CD4-positive, alpha-beta T cell (primary cell): ENCODE results near the gene ERP44. TPM values are rescaled to one million over a fixed set of nuclear protein-coding genes. Genes with fewer than 3 reads are reported as not detected.
"Not testable (repeated sequence)": the region's sequence is repeated elsewhere in the genome, so short reads cannot be mapped to it uniquely, and the experiment has no call there.

Source experiments
- ATAC-seq: fragments of 200-7000 bp; cut with Tn5 transposase; one replicate; pipeline ENCODE4 v1.10.0; 2022; ENCODE audit warnings: mild to moderate bottlenecking; ENCODE audit not compliant: poor library complexity
- CTCF ChIA-PET: fragments of 350-600 bp; sonication (Branson Sonifier 250); formaldehyde crosslinking; loops from one replicate; lab custom pipeline; 2021; ENCODE audit warnings: antibody characterized with exemption, inconsistent platforms; lab: Charles Lee
- POLR2A ChIA-PET: fragments of 350-600 bp; sonication (Branson Sonifier 250); formaldehyde crosslinking; loops from one replicate; lab custom pipeline; 2021; ENCODE audit warnings: antibody characterized with exemption, inconsistent platforms; lab: Charles Lee
- DNase-seq, 14 experiments: peaks; one replicate each; pipeline ENCODE4 v3.0.0-alpha.2; 2013 to 2020; ENCODE audit warnings: mixed read lengths in 2 of 14
- H3K27ac ChIP-seq, 2 donors: one replicate each; pipeline versions ENCODE4 v1.5.1 to v1.7.0; 2013; ENCODE audit warnings: low read length in 2 of 2, low read depth in 1 of 2, mild to moderate bottlenecking in 1 of 2
- H3K27me3 ChIP-seq, 2 experiments: 1 replicate in 1 of 2; 2 replicates in 1 of 2; pipeline versions ENCODE4 v1.6.1 to v1.7.0; 2013; ENCODE audit warnings: low read length in 2 of 2, control low read depth in 1 of 2, mild to moderate bottlenecking in 1 of 2, moderate library complexity in 1 of 2; ENCODE audit not compliant: insufficient read depth in 2 of 2, control insufficient read depth in 1 of 2
- H3K36me3 ChIP-seq: one replicate; pipeline ENCODE4 v1.6.1; 2013; ENCODE audit warnings: low read length, control low read depth; ENCODE audit not compliant: insufficient read depth
- H3K4me1 ChIP-seq: one replicate; pipeline ENCODE4 v1.6.1; 2013; ENCODE audit warnings: low read length, control low read depth; ENCODE audit not compliant: insufficient read depth
- H3K4me3 ChIP-seq: one replicate; pipeline ENCODE4 v1.5.1; 2013; ENCODE audit warnings: mild to moderate bottlenecking, low read length, moderate library complexity
- H3K9me3 ChIP-seq, 2 experiments: 1 replicate in 1 of 2; 2 replicates in 1 of 2; pipeline versions ENCODE4 v1.6.1 to v1.7.0; 2013; ENCODE audit warnings: low read length in 2 of 2, mild to moderate bottlenecking in 2 of 2, control low read depth in 1 of 2, moderate library complexity in 1 of 2; ENCODE audit not compliant: control insufficient read depth in 1 of 2, insufficient read depth in 1 of 2
- H3K27ac Mint-ChIP-seq: one replicate; pipeline ENCODE4 v1.8.0; 2020; ENCODE audit warnings: mixed read lengths
- H3K27me3 Mint-ChIP-seq: one replicate; pipeline ENCODE4 v1.8.0; 2021; ENCODE audit warnings: mixed read lengths
- H3K36me3 Mint-ChIP-seq: one replicate; pipeline ENCODE4 v1.8.0; 2021; ENCODE audit warnings: low read depth, mixed read lengths
- H3K4me1 Mint-ChIP-seq: one replicate; pipeline ENCODE4 v1.8.0; 2021; ENCODE audit warnings: low read depth, mixed read lengths
- H3K4me3 Mint-ChIP-seq: one replicate; pipeline ENCODE4 v1.8.0; 2020; ENCODE audit warnings: mild to moderate bottlenecking, mixed read lengths
- H3K9me3 Mint-ChIP-seq: one replicate; pipeline ENCODE4 v1.8.0; 2020; ENCODE audit warnings: mixed read lengths
- intact Hi-C, 2 experiments: fragments of 100-400 bp; cut with DNase I in 1 of 2; cut with micrococcal nuclease in 1 of 2; formaldehyde crosslinking; loops; one replicate each; pipeline versions ENCODE4 v1.15.1 to v1.9.0; 2023 to 2025; cut with DNase I, micrococcal nuclease
- total RNA-seq, 174 experiments: library from RNA in 2 of 174; stranded (reverse) in 2 of 174; gene quantifications; one replicate each; pipeline ENCODE4 v1.2.3 and lab custom pipeline; 2021 to 2026
- TF ChIP-seq, protein P1 (sequence below): fragments of 200-600 bp; IDR thresholded peaks from one replicate; pipeline ENCODE4 v1.8.0; 2022; ENCODE audit warnings: antibody characterized with exemption, mild to moderate bottlenecking

The ERP44 gene
- total RNA-seq, 2 experiments from 2014 or later, result 6.8 to 7.1 TPM

GRCh38 chr9:100066539-100066938 lies 32.3 kb downstream of the ERP44 start:
- POLR2A ChIA-PET, result no interaction called here
- Histone ChIP-seq H3K27ac (no peak overlapping the region), H3K27me3 (no peaks in the 10 kb centered on the region), H3K36me3 (no peaks in the 10 kb centered on the region), H3K4me3 (no peak overlapping the region), H3K9me3 (no peaks in the 10 kb centered on the region), H3K4me1 (no peaks in the 10 kb centered on the region)
- Mint-ChIP-seq H3K36me3 (peaks cover 14% of the 10 kb centered on the region), H3K9me3 (no peaks in the 10 kb centered on the region), H3K27ac (peak overlapping the region; percentile 9), H3K4me1 (peaks cover 43% of the 10 kb centered on the region), H3K4me3 (no peak overlapping the region), H3K27me3 (no peaks in the 10 kb centered on the region)
- TF ChIP-seq, protein P1, sequence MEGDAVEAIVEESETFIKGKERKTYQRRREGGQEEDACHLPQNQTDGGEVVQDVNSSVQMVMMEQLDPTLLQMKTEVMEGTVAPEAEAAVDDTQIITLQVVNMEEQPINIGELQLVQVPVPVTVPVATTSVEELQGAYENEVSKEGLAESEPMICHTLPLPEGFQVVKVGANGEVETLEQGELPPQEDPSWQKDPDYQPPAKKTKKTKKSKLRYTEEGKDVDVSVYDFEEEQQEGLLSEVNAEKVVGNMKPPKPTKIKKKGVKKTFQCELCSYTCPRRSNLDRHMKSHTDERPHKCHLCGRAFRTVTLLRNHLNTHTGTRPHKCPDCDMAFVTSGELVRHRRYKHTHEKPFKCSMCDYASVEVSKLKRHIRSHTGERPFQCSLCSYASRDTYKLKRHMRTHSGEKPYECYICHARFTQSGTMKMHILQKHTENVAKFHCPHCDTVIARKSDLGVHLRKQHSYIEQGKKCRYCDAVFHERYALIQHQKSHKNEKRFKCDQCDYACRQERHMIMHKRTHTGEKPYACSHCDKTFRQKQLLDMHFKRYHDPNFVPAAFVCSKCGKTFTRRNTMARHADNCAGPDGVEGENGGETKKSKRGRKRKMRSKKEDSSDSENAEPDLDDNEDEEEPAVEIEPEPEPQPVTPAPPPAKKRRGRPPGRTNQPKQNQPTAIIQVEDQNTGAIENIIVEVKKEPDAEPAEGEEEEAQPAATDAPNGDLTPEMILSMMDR, result no peak
- intact Hi-C loops, result no loop called here
- CTCF ChIA-PET, result no interaction called here
- DNase-seq, result no peak
- no peak for ATAC-seq

DNA sequence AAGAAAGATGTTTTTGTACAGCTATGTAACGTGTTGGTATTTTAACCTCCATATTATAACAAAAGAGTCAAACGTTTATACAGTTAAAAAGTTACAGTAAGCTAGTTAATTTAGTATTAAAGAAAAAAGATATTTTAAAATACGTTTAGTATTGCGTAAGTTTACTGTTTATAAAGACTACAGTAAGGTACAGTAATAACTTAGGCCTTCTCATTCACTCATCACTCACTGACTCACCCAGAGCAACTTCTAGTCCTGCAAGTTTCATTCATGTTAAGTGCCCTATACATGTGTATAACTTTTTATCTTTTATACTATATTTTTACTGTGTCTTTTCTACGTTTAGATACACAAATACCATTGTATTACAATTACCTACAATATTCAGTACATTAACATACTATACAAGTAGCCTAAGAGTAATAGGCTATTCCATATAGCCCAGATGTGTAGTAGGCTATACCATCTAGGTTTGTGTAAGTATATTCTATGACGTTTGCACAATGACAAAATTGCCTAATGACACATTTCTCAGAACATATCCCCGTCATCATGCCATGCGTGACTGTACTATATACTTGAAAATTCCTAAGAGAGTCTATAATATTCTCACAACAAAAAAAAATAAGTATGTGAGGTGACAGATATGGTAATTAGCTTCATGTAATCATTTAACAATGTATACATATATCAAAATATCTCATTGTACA lies 33.8 kb downstream of the ERP44 start:
- intact Hi-C loops, result no loop called here
- Mint-ChIP-seq H3K27me3 (no peaks in the 10 kb centered on the region), H3K27ac (no peak overlapping the region), H3K4me3 (no peak overlapping the region), H3K36me3 (peaks cover 12% of the 10 kb centered on the region), H3K4me1 (peaks cover 37% of the 10 kb centered on the region), H3K9me3 (no peaks in the 10 kb centered on the region)
- Histone ChIP-seq H3K9me3 (no peaks in the 10 kb centered on the region), H3K4me1 (no peaks in the 10 kb centered on the region), H3K4me3 (no peak overlapping the region), H3K27ac (no peak overlapping the region), H3K27me3 (no peaks in the 10 kb centered on the region), H3K36me3 (no peaks in the 10 kb centered on the region)
- TF ChIP-seq, protein P1, result no peak
- ATAC-seq, result no peak
- POLR2A ChIA-PET, result interaction anchor here (0.6 kb wide), 1 partner anchor 1054 kb away, joined by 4 read pairs; no protein-coding TSS in a partner anchor
- CTCF ChIA-PET, result no interaction called here
- DNase-seq, result no peak

GRCh38 chr9:100063185-100063584 lies 35.6 kb downstream of the ERP44 start:
- intact Hi-C loops, result no loop called here
- H3K9me3 ChIP-seq, result no peaks in the 10 kb centered on the region
- H3K9me3 Mint-ChIP-seq, result no peaks in the 10 kb centered on the region
- no peak overlapping the region for H3K27ac Mint-ChIP-seq
- H3K4me3 ChIP-seq, result no peak overlapping the region
- no peak for DNase-seq
- CTCF ChIA-PET, result interaction anchor here (1.1 kb wide), 1 partner anchor 9 kb away, joined by 4 read pairs; no protein-coding TSS in a partner anchor
- H3K27me3 ChIP-seq, result no peaks in the 10 kb centered on the region
- H3K4me1 ChIP-seq, result no peaks in the 10 kb centered on the region
- no peak overlapping the region for H3K27ac ChIP-seq
- H3K4me1 Mint-ChIP-seq, result peaks cover 37% of the 10 kb centered on the region
- peaks cover 11% of the 10 kb centered on the region for H3K36me3 ChIP-seq
- no peak for ATAC-seq
- peaks cover 28% of the 10 kb centered on the region for H3K36me3 Mint-ChIP-seq
- no peak overlapping the region for H3K4me3 Mint-ChIP-seq
- POLR2A ChIA-PET, result interaction anchor here (0.6 kb wide), 1 partner anchor 17 kb away, joined by 3 read pairs; no protein-coding TSS in a partner anchor
- no peaks in the 10 kb centered on the region for H3K27me3 Mint-ChIP-seq
- TF ChIP-seq, protein P1, result no peak

DNA sequence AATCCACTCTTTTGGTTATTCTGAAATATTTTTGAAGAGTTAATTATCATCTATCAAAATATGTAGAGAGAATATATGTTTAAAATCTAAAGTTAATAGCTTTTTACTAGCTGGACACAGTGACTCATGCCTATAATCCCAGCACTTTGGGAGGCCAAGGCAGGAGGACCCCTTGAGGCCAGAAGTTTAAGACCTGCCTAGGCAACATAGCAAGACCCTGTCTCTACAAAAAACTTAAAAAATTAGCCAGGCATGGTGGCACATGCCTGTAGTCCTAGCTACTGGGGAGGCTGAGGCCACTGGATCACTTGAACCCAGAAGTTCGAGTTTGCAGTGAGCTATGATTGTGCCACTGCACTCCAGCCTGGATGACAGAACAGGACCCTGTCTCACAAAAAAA lies 36.1 kb downstream of the ERP44 start:
- peaks cover 16% of the 10 kb centered on the region for H3K36me3 ChIP-seq
- H3K4me1 ChIP-seq, H3K4me3 ChIP-seq, DNase-seq, H3K27me3 ChIP-seq, H3K4me3 Mint-ChIP-seq, H3K9me3 ChIP-seq, H3K27me3 Mint-ChIP-seq, H3K27ac ChIP-seq, H3K27ac Mint-ChIP-seq, intact Hi-C loops, ATAC-seq, H3K9me3 Mint-ChIP-seq: not testable (repeated sequence)
- H3K4me1 Mint-ChIP-seq, result peaks cover 37% of the 10 kb centered on the region
- POLR2A ChIA-PET, result interaction anchor here (0.6 kb wide), 1 partner anchor 17 kb away, joined by 3 read pairs; no protein-coding TSS in a partner anchor
- H3K36me3 Mint-ChIP-seq, result peaks cover 33% of the 10 kb centered on the region
- CTCF ChIA-PET, result interaction anchor here (1.1 kb wide), 1 partner anchor 9 kb away, joined by 4 read pairs; no protein-coding TSS in a partner anchor
